ENCODE data around the gene ABCC1. TPM values are rescaled to one million over a fixed set of nuclear protein-coding genes. Genes with fewer than 3 reads are reported as not detected.

The ABCC1 gene
- total RNA-seq, 4 donors from 2014 or later: 19.3 to 43.7 (median 26.2) TPM

DNA sequence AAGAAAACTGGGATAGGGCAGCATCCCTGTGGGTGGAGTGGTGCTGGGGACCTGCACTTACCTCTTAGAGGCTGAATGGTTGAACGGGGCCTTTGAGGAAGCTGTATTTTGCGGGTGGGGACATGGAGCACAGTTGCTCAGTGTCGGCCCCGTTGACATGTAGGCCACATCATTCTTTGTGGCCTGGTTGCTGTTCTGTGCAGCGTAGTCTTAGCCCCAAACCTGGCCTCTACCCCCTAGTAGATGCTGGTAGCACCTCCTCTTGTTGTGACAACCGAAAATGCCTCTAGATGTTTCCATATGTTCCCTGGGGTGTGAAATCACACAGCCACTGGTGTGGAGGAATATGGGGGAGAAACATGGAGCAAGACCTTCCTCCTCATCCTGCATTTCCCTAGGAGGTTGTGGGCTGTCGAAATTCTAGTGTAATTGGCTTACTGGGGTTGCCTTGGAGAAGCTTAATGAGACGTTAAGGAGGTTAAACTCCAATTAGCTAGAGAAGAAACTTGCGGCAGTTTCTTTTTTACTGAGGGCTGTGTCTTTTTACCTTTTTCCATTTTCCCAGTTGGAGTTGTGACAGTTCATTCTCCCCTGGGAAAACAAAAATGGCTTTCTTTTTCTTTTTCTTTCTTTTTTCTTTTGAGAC is 9.4 kb downstream of the ABCC1 start:
- DNase-seq (no peak), ATAC-seq (no peak)
- Histone ChIP-seq H3K9me3 (no peaks in the 10 kb centered on the region), H3K4me3 (no peak overlapping the region), H3K4me1 (peaks cover 24 to 56% of the 10 kb centered on the region in 2 donors), H3K36me3 (no peaks in the 10 kb centered on the region), H3K27ac (peak overlapping the region in 2 of 4 donors; percentile 54 to 91), H3K27me3 (no peaks in the 10 kb centered on the region)
- in situ Hi-C loops (cut with MboI; ENCODE audit: low sequenced_read_pairs in 4 of 4) (loop anchor here in 2 of 4 donors (10.0 to 25.0 kb wide), 2 partner anchors 66 to 103 kb away; no protein-coding TSS in a partner anchor), intact Hi-C loops (cut with DNase I; ENCODE audit: low total_unique reads) (no loop called here)
- TF ChIP-seq, protein P1, sequence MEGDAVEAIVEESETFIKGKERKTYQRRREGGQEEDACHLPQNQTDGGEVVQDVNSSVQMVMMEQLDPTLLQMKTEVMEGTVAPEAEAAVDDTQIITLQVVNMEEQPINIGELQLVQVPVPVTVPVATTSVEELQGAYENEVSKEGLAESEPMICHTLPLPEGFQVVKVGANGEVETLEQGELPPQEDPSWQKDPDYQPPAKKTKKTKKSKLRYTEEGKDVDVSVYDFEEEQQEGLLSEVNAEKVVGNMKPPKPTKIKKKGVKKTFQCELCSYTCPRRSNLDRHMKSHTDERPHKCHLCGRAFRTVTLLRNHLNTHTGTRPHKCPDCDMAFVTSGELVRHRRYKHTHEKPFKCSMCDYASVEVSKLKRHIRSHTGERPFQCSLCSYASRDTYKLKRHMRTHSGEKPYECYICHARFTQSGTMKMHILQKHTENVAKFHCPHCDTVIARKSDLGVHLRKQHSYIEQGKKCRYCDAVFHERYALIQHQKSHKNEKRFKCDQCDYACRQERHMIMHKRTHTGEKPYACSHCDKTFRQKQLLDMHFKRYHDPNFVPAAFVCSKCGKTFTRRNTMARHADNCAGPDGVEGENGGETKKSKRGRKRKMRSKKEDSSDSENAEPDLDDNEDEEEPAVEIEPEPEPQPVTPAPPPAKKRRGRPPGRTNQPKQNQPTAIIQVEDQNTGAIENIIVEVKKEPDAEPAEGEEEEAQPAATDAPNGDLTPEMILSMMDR (IDR thresholded peaks at IDR 0.05 in 4 of 5, conservative IDR thresholded peaks at IDR 0.05 in 1 of 5): no peak
- no peak for TF ChIP-seq POLR2A (IDR thresholded peaks at IDR 0.05)

- intact Hi-C loops (cut with DNase I; ENCODE audit: low total_unique reads) (no loop called here), in situ Hi-C loops (cut with MboI; ENCODE audit: low sequenced_read_pairs in 4 of 4) (loop anchor here in 1 of 4 donors (25.0 kb wide), 1 partner anchor 102 kb away; no protein-coding TSS in a partner anchor)
- H3K27me3 ChIP-seq: no peaks in the 10 kb centered on the region
- no peaks in the 10 kb centered on the region for H3K36me3 ChIP-seq
- peaks cover 36 to 55% of the 10 kb centered on the region in 2 donors for H3K4me1 ChIP-seq
- no peak for TF ChIP-seq POLR2A (IDR thresholded peaks at IDR 0.05)
- TF ChIP-seq, protein P1 (IDR thresholded peaks at IDR 0.05 in 4 of 5, conservative IDR thresholded peaks at IDR 0.05 in 1 of 5): no peak
- no peak overlapping the region for H3K4me3 ChIP-seq
- peak overlapping the region in 3 of 4 donors; percentile 27 to 91 (median 54) for H3K27ac ChIP-seq
- H3K9me3 ChIP-seq: no peaks in the 10 kb centered on the region
- ATAC-seq (no peak), DNase-seq (no peak)
Observed at GRCh38 chr16:15960124-15960971, 10.9 kb downstream of the ABCC1 start.

DNA sequence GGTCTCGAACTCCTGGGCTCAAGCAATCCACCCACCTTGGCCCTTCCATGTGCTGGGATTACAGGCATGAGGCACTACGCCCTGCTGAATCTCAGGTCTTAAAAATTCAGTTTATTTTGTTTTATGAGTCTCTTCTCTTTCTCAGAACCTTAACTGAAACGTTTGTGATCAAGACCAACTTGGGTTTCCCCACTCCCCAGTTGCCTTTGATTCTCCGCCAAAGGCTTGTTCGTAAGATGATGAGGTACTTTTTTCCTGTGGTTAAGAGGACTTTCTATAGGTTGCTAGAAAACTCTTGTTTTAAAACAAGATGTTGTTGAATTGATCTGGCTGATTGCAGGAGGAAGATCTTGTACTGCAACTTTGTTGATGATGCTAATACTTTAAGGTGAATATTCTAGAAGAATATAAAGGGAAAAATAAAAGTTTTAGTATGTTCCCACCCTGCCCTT is 11.7 kb downstream of the ABCC1 start:
- Histone ChIP-seq H3K27ac (peak overlapping the region in 3 of 4 donors; percentile 27 to 91 (median 54)), H3K4me1 (peaks cover 43 to 59% of the 10 kb centered on the region in 2 donors), H3K4me3 (no peak overlapping the region), H3K9me3 (no peaks in the 10 kb centered on the region), H3K36me3 (no peaks in the 10 kb centered on the region), H3K27me3 (no peaks in the 10 kb centered on the region)
- no peak for ATAC-seq
- TF ChIP-seq, protein P1 (IDR thresholded peaks at IDR 0.05 in 4 of 5, conservative IDR thresholded peaks at IDR 0.05 in 1 of 5): no peak
- no peak for TF ChIP-seq POLR2A (IDR thresholded peaks at IDR 0.05)
- intact Hi-C loops (cut with DNase I; ENCODE audit: low total_unique reads): no loop called here
- in situ Hi-C loops (cut with MboI; ENCODE audit: low sequenced_read_pairs in 4 of 4): loop anchor here in 1 of 4 donors (25.0 kb wide), 1 partner anchor 101 kb away; no protein-coding TSS in a partner anchor
- no peak for DNase-seq

- Histone ChIP-seq H3K27me3 (no peaks in the 10 kb centered on the region), H3K27ac (peak overlapping the region in 3 of 4 donors; percentile 27 to 91 (median 54)), H3K9me3 (no peaks in the 10 kb centered on the region), H3K4me1 (peaks cover 49 to 61% of the 10 kb centered on the region in 2 donors), H3K4me3 (no peak overlapping the region), H3K36me3 (no peaks in the 10 kb centered on the region)
- DNase-seq: no peak
- intact Hi-C loops (cut with DNase I; ENCODE audit: low total_unique reads): no loop called here
- in situ Hi-C loops (cut with MboI; ENCODE audit: low sequenced_read_pairs in 4 of 4): loop anchor here in 1 of 4 donors (25.0 kb wide), 1 partner anchor 101 kb away; no protein-coding TSS in a partner anchor
- no peak for ATAC-seq
- TF ChIP-seq POLR2A (IDR thresholded peaks at IDR 0.05): no peak
- TF ChIP-seq, protein P1 (IDR thresholded peaks at IDR 0.05 in 4 of 5, conservative IDR thresholded peaks at IDR 0.05 in 1 of 5): no peak
Observed at GRCh38 chr16:15961571-15962090, 12.2 kb downstream of the ABCC1 start.
